Measurements from ENCODE around the gene GPR156. TPM values are rescaled to one million over a fixed set of nuclear protein-coding genes. Genes with fewer than 3 reads are reported as not detected.

The GPR156 gene
- polyA plus RNA-seq, 2 of the 4 experiments (the other 2 are of a cell fraction) = 0.43 to 0.68 TPM

DNA sequence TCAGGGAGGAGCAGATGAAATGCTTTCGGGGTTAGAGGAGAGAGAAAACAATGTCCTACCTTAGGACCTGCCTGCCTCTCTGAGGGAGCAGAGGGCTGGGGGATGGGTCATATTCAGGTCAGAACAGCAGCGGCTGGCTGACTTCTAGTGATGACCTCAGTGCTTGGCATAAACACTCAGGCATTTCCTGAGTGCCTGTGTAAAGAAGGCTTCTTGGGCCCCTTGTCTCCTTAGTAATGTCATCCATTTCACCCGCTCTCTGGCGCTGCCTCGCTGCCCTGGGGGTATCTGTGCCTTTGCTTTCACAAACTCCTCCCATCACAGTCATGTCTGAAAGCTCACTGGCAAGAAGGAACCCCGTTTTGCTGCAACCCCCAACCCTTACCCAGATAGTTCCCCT, 107.9 kb downstream of the GPR156 start:
- CTCF ChIA-PET = interaction anchor here (0.7 to 1.7 kb wide), 6 partner anchors 8 to 286 kb away, joined by 3 to 5 read pairs (median 4); no protein-coding TSS in a partner anchor
- Histone ChIP-seq H3K4me2 (peak overlapping the region; percentile 81), H3K4me1 (peaks cover 51% of the 10 kb centered on the region), H3K27ac (peak overlapping the region; percentile 82 to 89), H3K4me3 (peak overlapping the region; percentile 5; the same call in 1 of the 3 replicates), H3K9me3 (no peaks in the 10 kb centered on the region)
- whole genome bisulfite sequencing (ENCODE audit: missing lambda C conversion rate) = 3% methylated on average over 6 of the region's 6 CpGs
- DNase-seq (ENCODE audit: low read depth in 1 of 2, low spot score in 1 of 2) (peak; percentile 65 to 87), FAIRE-seq (no peak), ATAC-seq (peak; percentile 95 to 97)
- TF ChIP-seq FOSL2 (IDR thresholded peaks at IDR 0.05) = no peak
- TF ChIP-seq FOSL2 (CRISPR knock-in tag; IDR thresholded peaks at IDR 0.05) = peak; percentile 42; the same call in 1 of the 2 replicates
- TF ChIP-seq CEBPB (IDR thresholded peaks at IDR 0.05) = no peak
- peak in 1 of 2 experiments; percentile 39; a peak in 3 of 5 replicates for TF ChIP-seq RAD21 (conservative IDR thresholded peaks at IDR 0.05 in 1 of 2, IDR thresholded peaks at IDR 0.05 in 1 of 2)
- peak; percentile 19 to 50; a peak in 2 of 5 replicates for TF ChIP-seq JUN (IDR thresholded peaks at IDR 0.05)
- TF ChIP-seq EP300 (IDR thresholded peaks at IDR 0.05) = peak; percentile 22 to 36; a peak in 2 of 5 replicates
- TF ChIP-seq, protein P1, sequence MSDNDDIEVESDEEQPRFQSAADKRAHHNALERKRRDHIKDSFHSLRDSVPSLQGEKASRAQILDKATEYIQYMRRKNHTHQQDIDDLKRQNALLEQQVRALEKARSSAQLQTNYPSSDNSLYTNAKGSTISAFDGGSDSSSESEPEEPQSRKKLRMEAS (IDR thresholded peaks at IDR 0.05) = peak; percentile 55
- TF ChIP-seq SMC3 (IDR thresholded peaks at IDR 0.05) = peak; percentile 41; the same call in 2 of the 3 replicates
- TF ChIP-seq MAZ (IDR thresholded peaks at IDR 0.05; ENCODE audit: borderline replicate concordance, low read depth, low read length) = no peak
- TF ChIP-seq, protein P2, sequence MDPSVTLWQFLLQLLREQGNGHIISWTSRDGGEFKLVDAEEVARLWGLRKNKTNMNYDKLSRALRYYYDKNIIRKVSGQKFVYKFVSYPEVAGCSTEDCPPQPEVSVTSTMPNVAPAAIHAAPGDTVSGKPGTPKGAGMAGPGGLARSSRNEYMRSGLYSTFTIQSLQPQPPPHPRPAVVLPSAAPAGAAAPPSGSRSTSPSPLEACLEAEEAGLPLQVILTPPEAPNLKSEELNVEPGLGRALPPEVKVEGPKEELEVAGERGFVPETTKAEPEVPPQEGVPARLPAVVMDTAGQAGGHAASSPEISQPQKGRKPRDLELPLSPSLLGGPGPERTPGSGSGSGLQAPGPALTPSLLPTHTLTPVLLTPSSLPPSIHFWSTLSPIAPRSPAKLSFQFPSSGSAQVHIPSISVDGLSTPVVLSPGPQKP (IDR thresholded peaks at IDR 0.05; ENCODE audit: low read depth, low read length) = no peak
- TF ChIP-seq JUNB (IDR thresholded peaks at IDR 0.05) = peak; percentile 45
- TF ChIP-seq KDM1A (IDR thresholded peaks at IDR 0.05; ENCODE audit: low read depth) = no peak
- POLR2A ChIA-PET = interaction anchor here (4.7 kb wide), 1 partner anchor 82 kb away, joined by 48 read pairs; no protein-coding TSS in a partner anchor

DNA sequence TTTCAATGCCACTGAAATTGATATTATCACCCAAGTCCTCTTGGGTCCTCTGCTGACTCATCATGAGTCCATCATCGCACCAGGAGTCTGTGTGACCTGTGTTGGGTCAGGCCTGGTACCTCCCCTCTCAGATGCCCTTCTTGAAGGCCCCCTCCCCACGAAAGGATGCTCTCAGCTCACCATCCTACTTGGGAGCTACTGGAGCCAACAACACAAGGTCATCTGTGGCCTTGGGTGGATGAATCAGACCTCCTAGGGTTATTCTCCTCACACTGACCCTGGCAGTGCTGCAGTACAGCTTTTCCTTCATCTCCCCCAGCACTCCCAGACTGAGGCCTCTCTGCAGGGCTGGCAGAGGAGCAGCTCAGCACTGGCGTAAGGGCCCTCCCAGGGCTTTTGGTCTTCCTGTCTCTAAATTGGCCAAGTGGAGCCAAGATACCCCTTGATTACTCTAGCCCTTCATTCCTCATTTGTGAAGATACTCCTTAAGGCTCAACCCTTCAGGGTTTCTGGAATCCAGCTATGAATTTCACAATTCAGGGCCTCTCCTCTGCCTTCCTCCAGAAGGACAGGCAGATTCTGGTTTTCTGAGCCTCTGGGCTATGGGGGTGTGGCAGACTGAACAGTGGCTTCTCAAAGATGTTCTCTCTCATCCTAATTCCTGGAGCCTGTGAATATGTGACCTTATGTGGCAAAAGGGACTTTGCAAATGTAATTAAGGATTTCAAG, 110.0 kb downstream of the GPR156 start:
- POLR2A ChIA-PET = interaction anchor here (2.8 kb wide), 1 partner anchor 80 kb away, joined by 16 read pairs; the partner anchor contains the start of gene GSK3B
- H3K9me3 ChIP-seq = no peaks in the 10 kb centered on the region
- CTCF ChIA-PET = interaction anchor here (1.0 to 1.6 kb wide), 2 partner anchors 8 to 283 kb away, joined by 3 to 5 read pairs; no protein-coding TSS in a partner anchor
- H3K27ac ChIP-seq = peak overlapping the region; percentile 35 to 78; a peak in 4 of 6 replicates
- ATAC-seq = no peak
- no peak overlapping the region for H3K4me3 ChIP-seq
- peaks cover 65% of the 10 kb centered on the region for H3K4me1 ChIP-seq
- TF ChIP-seq JUN (IDR thresholded peaks at IDR 0.05) (no peak), MAZ (IDR thresholded peaks at IDR 0.05; ENCODE audit: borderline replicate concordance, low read depth, low read length) (no peak), HDAC2 (IDR thresholded peaks at IDR 0.05) (no peak), NFE2L2 (conservative IDR thresholded peaks at IDR 0.05; ENCODE audit: low read length) (no peak), RNF2 (IDR thresholded peaks at IDR 0.05; ENCODE audit: borderline replicate concordance, low read depth) (no peak), RFX5 (IDR thresholded peaks at IDR 0.05) (no peak), TP53 (CRISPR knock-in tag; IDR thresholded peaks at IDR 0.05) (no peak), JUNB (IDR thresholded peaks at IDR 0.05) (no peak), EHF (CRISPR knock-in tag; IDR thresholded peaks at IDR 0.05) (no peak)
- TF ChIP-seq, protein P3, sequence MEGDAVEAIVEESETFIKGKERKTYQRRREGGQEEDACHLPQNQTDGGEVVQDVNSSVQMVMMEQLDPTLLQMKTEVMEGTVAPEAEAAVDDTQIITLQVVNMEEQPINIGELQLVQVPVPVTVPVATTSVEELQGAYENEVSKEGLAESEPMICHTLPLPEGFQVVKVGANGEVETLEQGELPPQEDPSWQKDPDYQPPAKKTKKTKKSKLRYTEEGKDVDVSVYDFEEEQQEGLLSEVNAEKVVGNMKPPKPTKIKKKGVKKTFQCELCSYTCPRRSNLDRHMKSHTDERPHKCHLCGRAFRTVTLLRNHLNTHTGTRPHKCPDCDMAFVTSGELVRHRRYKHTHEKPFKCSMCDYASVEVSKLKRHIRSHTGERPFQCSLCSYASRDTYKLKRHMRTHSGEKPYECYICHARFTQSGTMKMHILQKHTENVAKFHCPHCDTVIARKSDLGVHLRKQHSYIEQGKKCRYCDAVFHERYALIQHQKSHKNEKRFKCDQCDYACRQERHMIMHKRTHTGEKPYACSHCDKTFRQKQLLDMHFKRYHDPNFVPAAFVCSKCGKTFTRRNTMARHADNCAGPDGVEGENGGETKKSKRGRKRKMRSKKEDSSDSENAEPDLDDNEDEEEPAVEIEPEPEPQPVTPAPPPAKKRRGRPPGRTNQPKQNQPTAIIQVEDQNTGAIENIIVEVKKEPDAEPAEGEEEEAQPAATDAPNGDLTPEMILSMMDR (IDR thresholded peaks at IDR 0.05) = no peak
- TF ChIP-seq, protein P4, sequence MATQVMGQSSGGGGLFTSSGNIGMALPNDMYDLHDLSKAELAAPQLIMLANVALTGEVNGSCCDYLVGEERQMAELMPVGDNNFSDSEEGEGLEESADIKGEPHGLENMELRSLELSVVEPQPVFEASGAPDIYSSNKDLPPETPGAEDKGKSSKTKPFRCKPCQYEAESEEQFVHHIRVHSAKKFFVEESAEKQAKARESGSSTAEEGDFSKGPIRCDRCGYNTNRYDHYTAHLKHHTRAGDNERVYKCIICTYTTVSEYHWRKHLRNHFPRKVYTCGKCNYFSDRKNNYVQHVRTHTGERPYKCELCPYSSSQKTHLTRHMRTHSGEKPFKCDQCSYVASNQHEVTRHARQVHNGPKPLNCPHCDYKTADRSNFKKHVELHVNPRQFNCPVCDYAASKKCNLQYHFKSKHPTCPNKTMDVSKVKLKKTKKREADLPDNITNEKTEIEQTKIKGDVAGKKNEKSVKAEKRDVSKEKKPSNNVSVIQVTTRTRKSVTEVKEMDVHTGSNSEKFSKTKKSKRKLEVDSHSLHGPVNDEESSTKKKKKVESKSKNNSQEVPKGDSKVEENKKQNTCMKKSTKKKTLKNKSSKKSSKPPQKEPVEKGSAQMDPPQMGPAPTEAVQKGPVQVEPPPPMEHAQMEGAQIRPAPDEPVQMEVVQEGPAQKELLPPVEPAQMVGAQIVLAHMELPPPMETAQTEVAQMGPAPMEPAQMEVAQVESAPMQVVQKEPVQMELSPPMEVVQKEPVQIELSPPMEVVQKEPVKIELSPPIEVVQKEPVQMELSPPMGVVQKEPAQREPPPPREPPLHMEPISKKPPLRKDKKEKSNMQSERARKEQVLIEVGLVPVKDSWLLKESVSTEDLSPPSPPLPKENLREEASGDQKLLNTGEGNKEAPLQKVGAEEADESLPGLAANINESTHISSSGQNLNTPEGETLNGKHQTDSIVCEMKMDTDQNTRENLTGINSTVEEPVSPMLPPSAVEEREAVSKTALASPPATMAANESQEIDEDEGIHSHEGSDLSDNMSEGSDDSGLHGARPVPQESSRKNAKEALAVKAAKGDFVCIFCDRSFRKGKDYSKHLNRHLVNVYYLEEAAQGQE (IDR thresholded peaks at IDR 0.05) = no peak
- TF ChIP-seq, protein P5, sequence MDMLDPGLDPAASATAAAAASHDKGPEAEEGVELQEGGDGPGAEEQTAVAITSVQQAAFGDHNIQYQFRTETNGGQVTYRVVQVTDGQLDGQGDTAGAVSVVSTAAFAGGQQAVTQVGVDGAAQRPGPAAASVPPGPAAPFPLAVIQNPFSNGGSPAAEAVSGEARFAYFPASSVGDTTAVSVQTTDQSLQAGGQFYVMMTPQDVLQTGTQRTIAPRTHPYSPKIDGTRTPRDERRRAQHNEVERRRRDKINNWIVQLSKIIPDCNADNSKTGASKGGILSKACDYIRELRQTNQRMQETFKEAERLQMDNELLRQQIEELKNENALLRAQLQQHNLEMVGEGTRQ (IDR thresholded peaks at IDR 0.05) = no peak
- 72% methylated on average over 2 of the region's 3 CpGs for WGBS (ENCODE audit: missing lambda C conversion rate)
- FAIRE-seq = no peak
- DNase-seq (ENCODE audit: low read depth in 1 of 2, low spot score in 1 of 2) = no peak
- H3K4me2 ChIP-seq = no peak overlapping the region

Data from A549 (cell line).